GM23338 (cell line): ENCODE data around the gene CELF2. TPM values are rescaled to one million over a fixed set of nuclear protein-coding genes. Genes with fewer than 3 reads are reported as not detected.

ENCODE experiments used
- ATAC-seq: fragments of 200-7000 bp; cut with Tn5 transposase; 3 replicates; pipeline ENCODE4 v1.9.1; 2020
- DNase-seq: peaks from one replicate; pipeline ENCODE4 v3.0.0-alpha.2; 2015; ENCODE audit warnings: low spot score
- H2AFZ ChIP-seq: fragments of 200-600 bp; sonication (generic); 2 replicates; pipeline ENCODE4 v1.8.0; 2016; ENCODE audit warnings: antibody characterized with exemption, mild to moderate bottlenecking, moderate library complexity
- H3F3A ChIP-seq: fragments of 200-600 bp; sonication (generic); replicated peaks from 2 replicates; pipeline ENCODE4 v1.8.0; 2017; ENCODE audit warnings: antibody characterized with exemption, mixed run types, low read depth
- H3K27ac ChIP-seq: fragments of 200-600 bp; sonication (generic); 2 replicates; pipeline ENCODE4 v1.6.1; 2016; ENCODE audit warnings: low read depth
- H3K27me3 ChIP-seq: fragments of 200-600 bp; sonication (generic); 2 replicates; pipeline ENCODE4 v1.8.0; 2016; ENCODE audit warnings: mild to moderate bottlenecking, mixed run types, moderate library complexity; ENCODE audit not compliant: insufficient read depth
- H3K36me3 ChIP-seq: fragments of 200-600 bp; sonication (generic); 2 replicates; pipeline ENCODE4 v1.8.0; 2016; ENCODE audit warnings: mild to moderate bottlenecking; ENCODE audit not compliant: insufficient read depth
- H3K4me1 ChIP-seq: fragments of 200-600 bp; sonication (generic); 2 replicates; pipeline ENCODE4 v1.8.0; 2016; ENCODE audit warnings: mild to moderate bottlenecking, moderate library complexity; ENCODE audit not compliant: insufficient read depth
- H3K4me2 ChIP-seq: fragments of 200-600 bp; sonication (generic); 2 replicates; pipeline ENCODE4 v1.7.1; 2017; ENCODE audit warnings: mixed run types
- H3K4me3 ChIP-seq: fragments of 200-600 bp; sonication (generic); 2 replicates; pipeline ENCODE4 v1.6.1; 2016; ENCODE audit warnings: mixed run types
- H3K79me2 ChIP-seq: fragments of 200-600 bp; sonication (generic); replicated peaks from 2 replicates; pipeline ENCODE4 v1.8.0; 2017; ENCODE audit warnings: mild to moderate bottlenecking; ENCODE audit not compliant: insufficient read depth
- H3K9me2 ChIP-seq: fragments of 200-600 bp; sonication (generic); 2 replicates; pipeline ENCODE4 v1.8.0; 2017; ENCODE audit not compliant: insufficient read depth
- H4K20me1 ChIP-seq: fragments of 200-600 bp; sonication (generic); replicated peaks from 2 replicates; pipeline ENCODE4 v1.8.0; 2017; ENCODE audit warnings: mild to moderate bottlenecking; ENCODE audit not compliant: insufficient read depth
- H3K27ac Mint-ChIP-seq: 2 replicates; pipeline ENCODE4 v1.8.0; 2020; ENCODE audit warnings: inconsistent platforms, mild to moderate bottlenecking, moderate library complexity, mixed read lengths
- H3K27me3 Mint-ChIP-seq: 3 replicates; pipeline ENCODE4 v1.8.0; 2022; ENCODE audit warnings: low read depth, mild to moderate bottlenecking, moderate library complexity, mixed read lengths, inconsistent platforms; ENCODE audit not compliant: insufficient read depth, poor library complexity
- H3K36me3 Mint-ChIP-seq: 3 replicates; pipeline ENCODE4 v1.8.0; 2021; ENCODE audit warnings: low read depth, mild to moderate bottlenecking, inconsistent platforms, moderate library complexity, mixed read lengths
- H3K4me1 Mint-ChIP-seq: 3 replicates; pipeline ENCODE4 v1.8.0; 2020; ENCODE audit warnings: mild to moderate bottlenecking, inconsistent platforms, mixed read lengths
- H3K4me3 Mint-ChIP-seq: 3 replicates; pipeline ENCODE4 v1.8.0; 2021; ENCODE audit warnings: moderate library complexity, mild to moderate bottlenecking, inconsistent platforms, mixed read lengths
- H3K9me3 Mint-ChIP-seq: 3 replicates; pipeline ENCODE4 v1.8.0; 2020; ENCODE audit warnings: moderate library complexity, mild to moderate bottlenecking, inconsistent platforms, mixed read lengths
- CTCF ChIP-seq, 2 experiments: fragments of 200-600 bp in 1 of 2; sonication (generic) in 1 of 2; conservative IDR thresholded peaks; 2 replicates each; pipeline versions ENCODE4 v1.5.1 to v1.6.1; 2016 to 2017; ENCODE audit warnings: antibody characterized with exemption in 2 of 2, low read depth in 2 of 2, mild to moderate bottlenecking in 2 of 2, moderate library complexity in 1 of 2
- EZH2 ChIP-seq: fragments of 200-600 bp; sonication (generic); IDR thresholded peaks from one replicate; pipeline ENCODE4 v1.8.0; 2017; ENCODE audit warnings: antibody characterized with exemption, mild to moderate bottlenecking, low read depth; ENCODE audit not compliant: unreplicated experiment
- EZH2phosphoT487 ChIP-seq: fragments of 200-600 bp; sonication (generic); IDR thresholded peaks from one replicate; pipeline ENCODE4 v1.8.1; 2018; ENCODE audit warnings: antibody characterized with exemption; ENCODE audit not compliant: unreplicated experiment
- NANOG ChIP-seq: IDR thresholded peaks from 2 replicates; pipeline ENCODE4 v1.6.1; 2016; ENCODE audit warnings: antibody characterized with exemption, borderline replicate concordance
- REST ChIP-seq: IDR thresholded peaks from one replicate; pipeline ENCODE4 v1.6.1; 2018; ENCODE audit warnings: antibody characterized with exemption; ENCODE audit not compliant: unreplicated experiment
- STAT1 ChIP-seq: IDR thresholded peaks from one replicate; pipeline ENCODE4 v1.6.1; 2016; ENCODE audit warnings: antibody characterized with exemption; ENCODE audit not compliant: unreplicated experiment
- ZNF114 ChIP-seq: fragments of 250-450 bp; sonication (Bioruptor Pico); IDR thresholded peaks from 2 replicates; pipeline ENCODE4 v1.5.0; 2020; ENCODE audit warnings: mild to moderate bottlenecking, moderate library complexity
- ZNF462 ChIP-seq: fragments of 250-450 bp; sonication (Bioruptor Pico); IDR thresholded peaks from 2 replicates; pipeline ENCODE4 v1.5.0; 2020; ENCODE audit warnings: mild to moderate bottlenecking, moderate library complexity
- polyA plus RNA-seq: library from polyadenylated mRNA; unstranded; fragments of >200 nt; fragmentation: Nextera tagmentation; extraction: Ambion mirVana; gene quantifications from 2 replicates; pipeline ENCODE4 v1.2.1, GENCODE V29; 2016
- total RNA-seq: library from RNA; depleted of rRNA; stranded (reverse); fragments of >200 nt; shearing (Covaris generic); gene quantifications from 2 replicates; pipeline ENCODE4 v1.2.3, GENCODE V29; 2014

CELF2 gene
- total and polyA plus RNA-seq, 2 experiments from 2014 or later, result 18.1 to 22.5 TPM

- Mint-ChIP-seq H3K4me3 (no peak overlapping the region), H3K36me3 (no peaks in the 10 kb centered on the region), H3K27me3 (no peaks in the 10 kb centered on the region), H3K27ac (no peak overlapping the region), H3K4me1 (peaks cover 16% of the 10 kb centered on the region), H3K9me3 (no peaks in the 10 kb centered on the region)
- H2AFZ ChIP-seq, result no peak overlapping the region
- H3K27me3 ChIP-seq, result no peaks in the 10 kb centered on the region
- ATAC-seq (no peak), DNase-seq (no peak)
- TF ChIP-seq ZNF114 (CRISPR knock-in tag) (no peak), EZH2 (no peak), REST (no peak), STAT1 (no peak), CTCF (conservative IDR thresholded peaks at IDR 0.05; ENCODE audit: low read depth in 2 of 2) (no peak)
- H3K4me2 ChIP-seq, result no peak overlapping the region
- H3K79me2 ChIP-seq, result no peaks in the 10 kb centered on the region
- no peaks in the 10 kb centered on the region for H4K20me1 ChIP-seq
- no peaks in the 10 kb centered on the region for H3K36me3 ChIP-seq
- no peak overlapping the region for H3K27ac ChIP-seq
- no peak overlapping the region for H3K4me3 ChIP-seq
- no peaks in the 10 kb centered on the region for H3F3A ChIP-seq
- H3K4me1 ChIP-seq, result peaks cover 7% of the 10 kb centered on the region; the same call in 1 of the 2 replicates
- no peaks in the 10 kb centered on the region for H3K9me2 ChIP-seq
Observed at GRCh38 chr10:11003679-11004078, 14.0 kb upstream of the CELF2 start.

GRCh38 chr10:11004144-11005077 lies 13.3 kb upstream of the CELF2 start:
- Histone ChIP-seq H2AFZ (no peak overlapping the region), H3K4me2 (no peak overlapping the region), H3K4me1 (peaks cover 7% of the 10 kb centered on the region; the same call in 1 of the 2 replicates), H3K9me2 (no peaks in the 10 kb centered on the region), H3K4me3 (no peak overlapping the region), H3F3A (no peaks in the 10 kb centered on the region), H3K36me3 (no peaks in the 10 kb centered on the region), H3K27me3 (no peaks in the 10 kb centered on the region), H3K79me2 (no peaks in the 10 kb centered on the region), H4K20me1 (no peaks in the 10 kb centered on the region), H3K27ac (no peak overlapping the region)
- Mint-ChIP-seq H3K27me3 (no peaks in the 10 kb centered on the region), H3K27ac (no peak overlapping the region), H3K9me3 (no peaks in the 10 kb centered on the region), H3K4me3 (no peak overlapping the region), H3K4me1 (peaks cover 16% of the 10 kb centered on the region), H3K36me3 (no peaks in the 10 kb centered on the region)
- DNase-seq, result no peak
- ATAC-seq, result no peak
- TF ChIP-seq STAT1 (no peak), ZNF462 (no peak), ZNF114 (CRISPR knock-in tag) (no peak), EZH2 (no peak), EZH2phosphoT487 (no peak), NANOG (no peak)
